B cell (primary cell): ENCODE data around the gene LRP2.

ENCODE experiments used
- CTCF ChIP-seq: fragments of 200-600 bp; IDR thresholded peaks from one replicate; pipeline ENCODE4 v1.8.0; 2022; ENCODE audit warnings: antibody characterized with exemption, mild to moderate bottlenecking
- EZH2 ChIP-seq: IDR thresholded peaks from 2 replicates; pipeline ENCODE4 v1.6.1; 2012; ENCODE audit warnings: borderline replicate concordance, low read depth, mild to moderate bottlenecking, moderate library complexity, low read length; ENCODE audit not compliant: insufficient read depth, poor library complexity, severe bottlenecking

GRCh38 chr2:169143998-169144397 is 218.3 kb downstream of the LRP2 start:
- no peak for TF ChIP-seq CTCF
- no peak for TF ChIP-seq EZH2
